ENCODE results near the gene PKN1.
A peak's percentile ranks its signal among the peaks of the same experiment; 100 is the strongest.

Gene PKN1

GRCh38 chr19:14519245-14519859 lies 86.2 kb downstream of the PKN1 start:
- Mint-ChIP-seq H3K4me3 (peak overlapping the region; percentile 86 to 93 (median 88)), H3K9me3 (no peaks in the 10 kb centered on the region), H3K36me3 (ENCODE audit: low read depth) (peaks cover 25% of the 10 kb centered on the region), H3K4me1 (peaks cover 53% of the 10 kb centered on the region), H3K27ac (peak overlapping the region; percentile 79 to 96 (median 93)), H3K27me3 (ENCODE audit: low read depth) (no peaks in the 10 kb centered on the region)
- TF ChIP-seq, protein P1, sequence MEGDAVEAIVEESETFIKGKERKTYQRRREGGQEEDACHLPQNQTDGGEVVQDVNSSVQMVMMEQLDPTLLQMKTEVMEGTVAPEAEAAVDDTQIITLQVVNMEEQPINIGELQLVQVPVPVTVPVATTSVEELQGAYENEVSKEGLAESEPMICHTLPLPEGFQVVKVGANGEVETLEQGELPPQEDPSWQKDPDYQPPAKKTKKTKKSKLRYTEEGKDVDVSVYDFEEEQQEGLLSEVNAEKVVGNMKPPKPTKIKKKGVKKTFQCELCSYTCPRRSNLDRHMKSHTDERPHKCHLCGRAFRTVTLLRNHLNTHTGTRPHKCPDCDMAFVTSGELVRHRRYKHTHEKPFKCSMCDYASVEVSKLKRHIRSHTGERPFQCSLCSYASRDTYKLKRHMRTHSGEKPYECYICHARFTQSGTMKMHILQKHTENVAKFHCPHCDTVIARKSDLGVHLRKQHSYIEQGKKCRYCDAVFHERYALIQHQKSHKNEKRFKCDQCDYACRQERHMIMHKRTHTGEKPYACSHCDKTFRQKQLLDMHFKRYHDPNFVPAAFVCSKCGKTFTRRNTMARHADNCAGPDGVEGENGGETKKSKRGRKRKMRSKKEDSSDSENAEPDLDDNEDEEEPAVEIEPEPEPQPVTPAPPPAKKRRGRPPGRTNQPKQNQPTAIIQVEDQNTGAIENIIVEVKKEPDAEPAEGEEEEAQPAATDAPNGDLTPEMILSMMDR (IDR thresholded peaks at IDR 0.05; ENCODE audit: unreplicated experiment in 3 of 3): no peak

DNA sequence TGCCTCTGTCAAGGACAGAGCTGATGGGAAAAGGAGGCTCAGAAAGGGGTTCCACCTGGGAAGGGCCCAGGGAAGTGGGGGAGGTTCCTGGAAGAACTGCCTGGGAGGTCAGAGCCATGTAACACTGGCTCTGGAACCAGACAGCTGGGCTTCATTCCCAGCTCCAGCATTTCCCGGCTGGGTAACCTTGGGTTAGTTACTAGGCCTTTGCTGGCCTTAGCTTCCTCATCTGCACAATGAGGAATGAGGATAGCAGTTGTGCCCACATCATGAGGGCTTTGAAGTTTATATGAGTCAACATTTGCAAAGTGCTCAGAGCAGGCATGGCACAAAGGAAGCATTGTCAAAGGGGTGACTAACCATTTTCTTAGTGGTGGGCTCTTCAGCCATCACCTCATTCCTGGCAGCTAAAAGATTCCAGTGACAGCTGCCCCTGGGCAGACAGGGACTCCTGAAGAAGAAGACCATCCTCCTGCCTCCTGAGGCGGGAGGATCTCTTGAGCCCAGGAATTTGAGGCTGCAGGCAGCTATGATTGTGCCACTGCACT lies 86.8 kb downstream of the PKN1 start:
- Mint-ChIP-seq H3K4me3 (peak overlapping the region; percentile 86 to 93 (median 88)), H3K4me1 (peaks cover 47% of the 10 kb centered on the region), H3K27me3 (ENCODE audit: low read depth) (no peaks in the 10 kb centered on the region), H3K9me3 (no peaks in the 10 kb centered on the region), H3K36me3 (ENCODE audit: low read depth) (peaks cover 19% of the 10 kb centered on the region), H3K27ac (peak overlapping the region; percentile 79 to 96 (median 93))
- TF ChIP-seq, protein P1 (IDR thresholded peaks at IDR 0.05; ENCODE audit: unreplicated experiment in 3 of 3): no peak

- Mint-ChIP-seq H3K27me3 (ENCODE audit: low read depth) (no peaks in the 10 kb centered on the region), H3K9me3 (no peaks in the 10 kb centered on the region), H3K4me1 (peaks cover 41% of the 10 kb centered on the region), H3K4me3 (peak overlapping the region in 1 of 3 experiments; percentile 27), H3K27ac (peak overlapping the region in 2 of 3 experiments; percentile 79 to 93), H3K36me3 (ENCODE audit: low read depth) (peaks cover 13% of the 10 kb centered on the region)
- TF ChIP-seq, protein P1 (IDR thresholded peaks at IDR 0.05; ENCODE audit: unreplicated experiment in 3 of 3): no peak
These were observed 87.4 kb downstream of the PKN1 start for GRCh38 chr19:14520543-14520942.

Measured in nephron (organoid).